Breast epithelium (tissue), 4 donors: ENCODE data around the gene TNIP1. TPM values are rescaled to one million over a fixed set of nuclear protein-coding genes. Genes with fewer than 3 reads are reported as not detected.

Experiments
- DNase-seq, 2 donors: peaks; one replicate each; pipeline ENCODE4 v3.0.0-alpha.2; 2019; ENCODE audit warnings: low spot score in 2 of 2
- H3K27ac ChIP-seq, 2 donors: fragments of 200-600 bp; sonication (generic) in 1 of 2; one replicate each; pipeline ENCODE4 v1.5.1; 2016 to 2019; ENCODE audit warnings: mild to moderate bottlenecking in 1 of 2
- H3K27me3 ChIP-seq, 2 donors: fragments of 200-600 bp; sonication (generic) in 1 of 2; one replicate each; pipeline versions ENCODE4 v1.5.1 to v1.6.0; 2017 to 2019; ENCODE audit warnings: control low read depth in 1 of 2, mild to moderate bottlenecking in 1 of 2
- H3K36me3 ChIP-seq: fragments of 200-600 bp; one replicate; pipeline ENCODE4 v1.5.1; 2019
- H3K4me1 ChIP-seq, 2 donors: fragments of 200-600 bp; sonication (generic); one replicate each; pipeline ENCODE4 v1.5.1; 2016 to 2019; ENCODE audit warnings: control low read depth in 1 of 2
- H3K4me3 ChIP-seq, 3 donors: fragments of 200-600 bp; sonication (generic); 1 replicate in 2 of 3; 2 replicates in 1 of 3; pipeline ENCODE4 v1.5.1; 2016 to 2019; ENCODE audit warnings: mild to moderate bottlenecking in 3 of 3, moderate library complexity in 2 of 3
- H3K9me3 ChIP-seq, 2 donors: fragments of 200-600 bp; sonication (generic) in 1 of 2; one replicate each; pipeline ENCODE4 v1.5.1; 2016 to 2019; ENCODE audit warnings: control low read depth in 1 of 2
- CTCF ChIP-seq, 3 donors: fragments of 450-650 bp; IDR thresholded peaks; one replicate each; pipeline ENCODE4 v1.5.1; 2016 to 2017; ENCODE audit warnings: antibody characterized with exemption in 3 of 3, mild to moderate bottlenecking in 3 of 3, moderate library complexity in 3 of 3
- POLR2A ChIP-seq: fragments of 450-650 bp; IDR thresholded peaks from one replicate; pipeline ENCODE4 v1.6.1; 2016; ENCODE audit warnings: antibody characterized with exemption, mild to moderate bottlenecking, moderate library complexity
- POLR2AphosphoS5 ChIP-seq, 3 donors: sonication (generic); formaldehyde crosslinking; IDR thresholded peaks; one replicate each; pipeline ENCODE4 v1.6.1; 2017; ENCODE audit warnings: antibody characterized with exemption in 3 of 3
- intact Hi-C: fragments of 100-400 bp; cut with DNase I; formaldehyde crosslinking; loops from one replicate; pipeline ENCODE4 v1.15.1; 2023; ENCODE audit warnings: low total_unique reads
- total RNA-seq, 3 donors: library from RNA; depleted of rRNA; stranded (reverse); fragments of >200 nt; gene quantifications; one replicate each; pipeline ENCODE4 v1.1.0, GENCODE V29; 2016

TNIP1 gene
- total RNA-seq, 3 donors from 2014 or later: 65.3 to 221 (median 91.8) TPM

- intact Hi-C loops: no loop called here
- no peak overlapping the region for H3K27ac ChIP-seq
- H3K36me3 ChIP-seq: no peaks in the 10 kb centered on the region
Observed at GRCh38 chr5:151110992-151111391, 30.2 kb upstream of the TNIP1 start.

GRCh38 chr5:151110122-151110681, 29.4 kb upstream of the TNIP1 start:
- no peaks in the 10 kb centered on the region for H3K27me3 ChIP-seq
- no peak for DNase-seq
- TF ChIP-seq CTCF (IDR thresholded peaks at IDR 0.05) (no peak), POLR2AphosphoS5 (IDR thresholded peaks at IDR 0.05) (no peak), POLR2A (no peak)
- no peaks in the 10 kb centered on the region for H3K36me3 ChIP-seq
- H3K4me1 ChIP-seq: no peaks in the 10 kb centered on the region
- no peak overlapping the region for H3K4me3 ChIP-seq
- intact Hi-C loops: no loop called here
- H3K9me3 ChIP-seq: no peaks in the 10 kb centered on the region
- no peak overlapping the region for H3K27ac ChIP-seq

More at GRCh38 chr5:151110992-151111391, 30.2 kb upstream of the TNIP1 start:
- no peaks in the 10 kb centered on the region for H3K4me1 ChIP-seq
- TF ChIP-seq POLR2A (no peak), CTCF (IDR thresholded peaks at IDR 0.05) (no peak)
- H3K4me3 ChIP-seq: no peak overlapping the region
- DNase-seq: no peak
- no peaks in the 10 kb centered on the region for H3K9me3 ChIP-seq
- no peaks in the 10 kb centered on the region for H3K27me3 ChIP-seq

- H3K4me1 ChIP-seq: no peaks in the 10 kb centered on the region
- peak overlapping the region; percentile 48 to 80 for H3K27ac ChIP-seq
- no peaks in the 10 kb centered on the region for H3K36me3 ChIP-seq
- no peaks in the 10 kb centered on the region for H3K9me3 ChIP-seq
- no peak overlapping the region for H3K4me3 ChIP-seq
- TF ChIP-seq POLR2A (no peak), POLR2AphosphoS5 (IDR thresholded peaks at IDR 0.05) (no peak), CTCF (IDR thresholded peaks at IDR 0.05) (no peak)
- intact Hi-C loops: loop anchor here (2.0 kb wide), 1 partner anchor 56 kb away; no protein-coding TSS in a partner anchor
- H3K27me3 ChIP-seq: no peaks in the 10 kb centered on the region
- no peak for DNase-seq
Observed at GRCh38 chr5:151108566-151108965, 27.7 kb upstream of the TNIP1 start.

GRCh38 chr5:151107738-151108520, 27.1 kb upstream of the TNIP1 start:
- no peaks in the 10 kb centered on the region for H3K4me1 ChIP-seq
- DNase-seq: peak; percentile 58 to 75
- peak overlapping the region; percentile 48 to 80 for H3K27ac ChIP-seq
- intact Hi-C loops: loop anchor here (2.0 kb wide), 1 partner anchor 55 kb away; no protein-coding TSS in a partner anchor
- no peak overlapping the region for H3K4me3 ChIP-seq
- no peaks in the 10 kb centered on the region for H3K27me3 ChIP-seq
- H3K9me3 ChIP-seq: no peaks in the 10 kb centered on the region
- H3K36me3 ChIP-seq: no peaks in the 10 kb centered on the region
- TF ChIP-seq CTCF (IDR thresholded peaks at IDR 0.05): no peak
- no peak for TF ChIP-seq POLR2A
- no peak for TF ChIP-seq POLR2AphosphoS5 (IDR thresholded peaks at IDR 0.05)

DNA sequence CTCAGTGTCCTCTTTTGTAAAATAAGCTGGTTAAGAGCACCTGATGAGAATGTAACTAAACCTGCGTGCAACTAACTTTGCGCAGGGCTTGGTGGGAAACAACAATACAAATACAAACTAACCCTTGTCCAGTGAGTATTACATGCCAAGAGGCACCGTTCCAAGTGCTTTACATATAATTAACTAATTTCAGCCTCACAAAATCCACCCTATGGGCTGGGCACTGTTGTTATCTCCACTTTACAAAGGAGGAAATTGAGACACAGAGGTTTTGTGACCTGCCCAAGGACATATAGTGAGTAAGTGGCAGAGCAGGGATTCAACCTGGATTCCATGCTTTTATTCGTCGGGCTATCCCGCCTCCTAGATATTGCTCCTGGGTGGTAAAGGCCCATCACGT, 26.2 kb upstream of the TNIP1 start:
- H3K9me3 ChIP-seq: no peaks in the 10 kb centered on the region
- no peaks in the 10 kb centered on the region for H3K36me3 ChIP-seq
- intact Hi-C loops: no loop called here
- H3K27me3 ChIP-seq: no peaks in the 10 kb centered on the region
- no peak overlapping the region for H3K27ac ChIP-seq
- TF ChIP-seq POLR2AphosphoS5 (IDR thresholded peaks at IDR 0.05) (no peak), CTCF (IDR thresholded peaks at IDR 0.05) (no peak), POLR2A (no peak)
- no peak for DNase-seq
- no peaks in the 10 kb centered on the region for H3K4me1 ChIP-seq
- no peak overlapping the region for H3K4me3 ChIP-seq
